Activated CD8-positive, alpha-beta memory T cell treated with anti-CD3 and anti-CD28 coated beads, Interleukin-2, amount 10 ng/mL, durations not matched to agents 7 days and 5 days (primary cell): ENCODE results near the gene EPM2AIP1. TPM values are rescaled to one million over a fixed set of nuclear protein-coding genes. Genes with fewer than 3 reads are reported as not detected.

Experiments used
- total RNA-seq, 2 experiments: library from RNA; stranded (reverse); gene quantifications; one replicate each; pipeline ENCODE4 v1.2.3, GENCODE V29; 2021

The EPM2AIP1 gene
- total RNA-seq, 2 experiments from 2014 or later, result 20.2 to 36.3 TPM

Other genes with a start within 250 kb of the EPM2AIP1 start
- gene DCLK3, start 228.6 kb downstream of the EPM2AIP1 start, total RNA-seq, result not detected
- gene TRANK1, start 48.1 kb downstream of the EPM2AIP1 start, total RNA-seq, result 10 to 100 TPM; 41.8 to 84.3 TPM
- gene MLH1, start 387 bp upstream of the EPM2AIP1 start, total RNA-seq, result 10 to 100 TPM; 65.3 to 71.8 TPM
- gene LRRFIP2, start 181.5 kb upstream of the EPM2AIP1 start, total RNA-seq, result 10 to 100 TPM; 38.1 to 47.9 TPM